PC-9 (cell line): ENCODE measurements around the gene SCGB1C1. TPM values are rescaled to one million over a fixed set of nuclear protein-coding genes. Genes with fewer than 3 reads are reported as not detected.

ENCODE experiments used
- BruUV-seq: library from RNA; stranded (reverse); fragments of 400-500 nt; replicated peaks from 2 replicates; lab custom pipeline; 2021; lab: Mats Ljungman, UMichigan
- CTCF ChIA-PET: fragments of 300-600 bp; sonication (Branson Sonifier 250); formaldehyde crosslinking; loops from one replicate; lab custom pipeline; 2022; ENCODE audit warnings: antibody characterized with exemption; lab: Charles Lee
- POLR2A ChIA-PET: fragments of 300-600 bp; sonication (Branson Sonifier 250); formaldehyde crosslinking; loops from one replicate; lab custom pipeline; 2022; ENCODE audit warnings: antibody characterized with exemption; ENCODE audit not compliant: unreplicated experiment; lab: Charles Lee
- DNase-seq, 2 experiments: peaks; one replicate each; pipeline versions ENCODE4 v3.0.0 to v3.0.0-alpha.2; 2015 to 2022; ENCODE audit warnings: mixed read lengths in 1 of 2
- H2AFZ ChIP-seq: fragments of 200-600 bp; sonication (generic); 2 replicates; pipeline ENCODE4 v1.8.1; 2017; ENCODE audit warnings: antibody characterized with exemption
- H3F3A ChIP-seq: fragments of 200-600 bp; sonication (generic); 2 replicates; pipeline ENCODE4 v1.8.1; 2017; ENCODE audit warnings: antibody characterized with exemption, mild to moderate bottlenecking, low read depth; ENCODE audit not compliant: insufficient read depth
- H3K27ac ChIP-seq: fragments of 200-600 bp; sonication (generic); 2 replicates; pipeline ENCODE4 v1.6.1; 2016; ENCODE audit warnings: mixed run types
- H3K27me3 ChIP-seq: fragments of 200-600 bp; sonication (generic); 2 replicates; pipeline ENCODE4 v1.6.1; 2016; ENCODE audit warnings: low read depth, mixed run types; ENCODE audit not compliant: insufficient read depth
- H3K36me3 ChIP-seq: fragments of 200-600 bp; sonication (generic); 2 replicates; pipeline ENCODE4 v1.6.1; 2016; ENCODE audit warnings: low read depth, mixed run types
- H3K4me1 ChIP-seq: fragments of 200-600 bp; sonication (generic); replicated peaks from 2 replicates; pipeline ENCODE4 v1.6.1; 2016; ENCODE audit warnings: mixed run types; ENCODE audit not compliant: insufficient read depth
- H3K4me2 ChIP-seq: fragments of 200-600 bp; sonication (generic); 2 replicates; pipeline ENCODE4 v1.6.1; 2017; ENCODE audit warnings: mixed run types
- H3K4me3 ChIP-seq: fragments of 200-600 bp; sonication (generic); 2 replicates; pipeline ENCODE4 v1.6.1; 2016; ENCODE audit warnings: mixed run types
- H3K79me2 ChIP-seq: fragments of 200-600 bp; sonication (generic); 2 replicates; pipeline ENCODE4 v1.6.1; 2017; ENCODE audit warnings: low read depth, mixed run types
- H3K9me2 ChIP-seq: fragments of 200-600 bp; sonication (generic); 2 replicates; pipeline ENCODE4 v1.8.1; 2017; ENCODE audit warnings: mild to moderate bottlenecking; ENCODE audit not compliant: insufficient read depth
- H3K9me3 ChIP-seq: fragments of 200-600 bp; sonication (generic); 2 replicates; pipeline ENCODE4 v1.8.1; 2016; ENCODE audit warnings: low read depth; ENCODE audit not compliant: insufficient read depth
- H4K20me1 ChIP-seq: fragments of 200-600 bp; sonication (generic); 2 replicates; pipeline ENCODE4 v1.8.1; 2017; ENCODE audit not compliant: insufficient read depth
- CTCF ChIP-seq: fragments of 200-600 bp; sonication (generic); conservative IDR thresholded peaks from 2 replicates; pipeline ENCODE4 v1.6.1; 2017; ENCODE audit warnings: mixed run types, antibody characterized with exemption, mild to moderate bottlenecking, moderate library complexity
- EZH2 ChIP-seq: fragments of 200-600 bp; sonication (generic); IDR thresholded peaks from 2 replicates; pipeline ENCODE4 v1.8.0; 2017; ENCODE audit warnings: antibody characterized with exemption, low read depth
- intact Hi-C: fragments of 100-400 bp; cut with micrococcal nuclease; formaldehyde crosslinking; loops from one replicate; pipeline ENCODE4 v1.10.0; 2022; ENCODE audit not compliant: unreplicated experiment
- total RNA-seq: library from RNA; stranded (reverse); gene quantifications from 2 replicates; pipeline ENCODE4 v1.2.3, GENCODE V29; 2021

SCGB1C1 gene
- total RNA-seq, 1 experiment from 2014 or later = not detected

GRCh38 chr11:202490-202889, 9.6 kb downstream of the SCGB1C1 start:
- intact Hi-C loops = no loop called here
- ChIA-PET POLR2A (interaction anchor here (0.7 kb wide), 1 partner anchor 50 kb away, joined by 3 read pairs; no protein-coding TSS in a partner anchor), CTCF (no interaction called here)
- H3K4me3 ChIP-seq = no peak overlapping the region
- H3K9me2 ChIP-seq = no peaks in the 10 kb centered on the region
- H2AFZ ChIP-seq = no peak overlapping the region
- no peaks in the 10 kb centered on the region for H3K27me3 ChIP-seq
- H4K20me1 ChIP-seq = peaks cover 11% of the 10 kb centered on the region; the same call in 1 of the 2 replicates
- no peak overlapping the region for H3K27ac ChIP-seq
- no peaks in the 10 kb centered on the region for H3K36me3 ChIP-seq
- H3K9me3 ChIP-seq = no peaks in the 10 kb centered on the region
- H3K4me2 ChIP-seq = no peak overlapping the region
- TF ChIP-seq EZH2 = no peak
- no peak for TF ChIP-seq CTCF
- no peaks in the 10 kb centered on the region for H3K4me1 ChIP-seq
- no TSS peak for BruUV-seq
- DNase-seq = no peak
- H3F3A ChIP-seq = peaks cover under 1% of the 10 kb centered on the region
- peaks cover 22% of the 10 kb centered on the region for H3K79me2 ChIP-seq

GRCh38 chr11:203056-203944, 10.4 kb downstream of the SCGB1C1 start:
- TF ChIP-seq CTCF (no peak), EZH2 (no peak)
- Histone ChIP-seq H3K9me3 (no peaks in the 10 kb centered on the region), H3K79me2 (peaks cover 28% of the 10 kb centered on the region), H3K4me2 (no peak overlapping the region), H2AFZ (no peak overlapping the region), H4K20me1 (peaks cover 11% of the 10 kb centered on the region; the same call in 1 of the 2 replicates), H3K9me2 (no peaks in the 10 kb centered on the region), H3F3A (peaks cover 9% of the 10 kb centered on the region), H3K27ac (no peak overlapping the region), H3K36me3 (no peaks in the 10 kb centered on the region), H3K27me3 (no peaks in the 10 kb centered on the region), H3K4me1 (no peaks in the 10 kb centered on the region), H3K4me3 (no peak overlapping the region)
- intact Hi-C loops = no loop called here
- ChIA-PET POLR2A (interaction anchor here (0.7 kb wide), 1 partner anchor 49 kb away, joined by 3 read pairs; no protein-coding TSS in a partner anchor), CTCF (no interaction called here)
- no TSS peak for BruUV-seq
- no peak for DNase-seq

- H4K20me1 ChIP-seq = peaks cover 11% of the 10 kb centered on the region; the same call in 1 of the 2 replicates
- POLR2A ChIA-PET = no interaction called here
- no peak overlapping the region for H3K4me3 ChIP-seq
- H3K79me2 ChIP-seq = peaks cover 31% of the 10 kb centered on the region
- H2AFZ ChIP-seq = no peak overlapping the region
- no peaks in the 10 kb centered on the region for H3K4me1 ChIP-seq
- intact Hi-C loops = no loop called here
- H3K9me2 ChIP-seq = no peaks in the 10 kb centered on the region
- H3K36me3 ChIP-seq = no peaks in the 10 kb centered on the region
- H3K4me2 ChIP-seq = no peak overlapping the region
- no peak overlapping the region for H3K27ac ChIP-seq
- no peaks in the 10 kb centered on the region for H3K9me3 ChIP-seq
- TF ChIP-seq CTCF = no peak
- TF ChIP-seq EZH2 = no peak
- no peak for DNase-seq
- no TSS peak for BruUV-seq
- peaks cover 10% of the 10 kb centered on the region for H3F3A ChIP-seq
- H3K27me3 ChIP-seq = no peaks in the 10 kb centered on the region
- CTCF ChIA-PET = no interaction called here
These were observed 11.2 kb downstream of the SCGB1C1 start for GRCh38 chr11:203945-204586.
